Testis (tissue), 5 donors: Measurements from ENCODE around the gene PALM. TPM values are rescaled to one million over a fixed set of nuclear protein-coding genes. Genes with fewer than 3 reads are reported as not detected.

Experiments used
- DNase-seq: peaks from one replicate; pipeline ENCODE4 v3.0.0-alpha.2; 2019
- H3K27ac ChIP-seq, 2 donors: fragments of 200-600 bp; sonication (generic); one replicate each; pipeline ENCODE4 v1.5.1; 2019
- H3K27me3 ChIP-seq: fragments of 200-600 bp; sonication (generic); one replicate; pipeline ENCODE4 v1.5.1; 2019
- H3K36me3 ChIP-seq: fragments of 200-600 bp; sonication (generic); one replicate; pipeline ENCODE4 v1.5.1; 2017; ENCODE audit warnings: low read depth; ENCODE audit errors: missing control alignments
- H3K4me1 ChIP-seq: fragments of 200-600 bp; sonication (generic); one replicate; pipeline ENCODE4 v1.5.1; 2019
- H3K4me3 ChIP-seq, 2 donors: fragments of 200-600 bp; sonication (generic); one replicate each; pipeline ENCODE4 v1.5.1; 2017 to 2019
- H3K9me3 ChIP-seq: fragments of 200-600 bp; sonication (generic); one replicate; pipeline ENCODE4 v1.5.1; 2017
- CTCF ChIP-seq, 3 experiments: fragments of 450-650 bp in 2 of 3; fragments of 200-600 bp in 1 of 3; sonication (generic) in 1 of 3; IDR thresholded peaks; one replicate each; pipeline ENCODE4 v1.5.1; 2016 to 2019; ENCODE audit warnings: antibody characterized with exemption in 3 of 3, mild to moderate bottlenecking in 2 of 3, moderate library complexity in 1 of 3
- POLR2A ChIP-seq: fragments of 450-650 bp; IDR thresholded peaks from one replicate; pipeline ENCODE4 v1.6.1; 2017; ENCODE audit warnings: antibody characterized with exemption, mild to moderate bottlenecking, moderate library complexity
- WGBS, 2 donors: methylation state at CpG; one replicate each; pipeline ENCODE4 v1.1.5; 2018; 5-methylcytosine and 5-hydroxymethylcytosine counted together
- intact Hi-C: fragments of 100-400 bp; cut with DNase I; formaldehyde crosslinking; loops from one replicate; pipeline ENCODE4 v1.15.1; 2023; ENCODE audit warnings: low total_unique reads
- long read RNA-seq, 2 donors: transcript quantifications; one replicate each; lab custom pipeline, GENCODE V29; 2026
- polyA plus RNA-seq: library from polyadenylated mRNA; stranded (reverse); fragments of 350-450 nt; fragmentation: Illumina TruSeq; extraction: RNeasy Lipid Tissue Mini Kit (QIAGEN cat#74804); gene quantifications from one replicate; pipeline ENCODE4 v1.2.3, GENCODE V29; 2014; ENCODE audit warnings: low read depth, low replicate concordance; ENCODE audit not compliant: insufficient read depth
- total RNA-seq, 2 donors: library from RNA; depleted of rRNA; stranded (reverse); fragments of >200 nt; gene quantifications; one replicate each; pipeline ENCODE4 v1.2.3, GENCODE V29; 2016

PALM gene
- 10 to 100 TPM; 35.5 to 47.8 TPM for total RNA-seq
- 46.4 TPM for polyA plus RNA-seq
- long read RNA-seq, donor 1, transcript PALM-202 (9 exons, 2,725 nt) = major isoform, 7 of 10 reads
- long read RNA-seq, donor 1, partial matches to known transcripts = 0 of 10 reads
- long read RNA-seq, donor 1, other reads (novel, unspliced or antisense) = 0 of 10 reads
- long read RNA-seq, donor 2, partial matches to known transcripts = 0 of 8 reads
- long read RNA-seq, donor 2, other reads (novel, unspliced or antisense) = 0 of 8 reads

GRCh38 chr19:708154-709143, at the start of gene PALM:
Gene PALM, plus strand, starts transcription at chr19:708935. Its CDS starts 212 bp downstream, at chr19:709147.
- peak within 1 kb of the TSS; percentile 65 to 77 for H3K4me3 ChIP-seq
- DNase-seq = no peak
- 4 to 16% methylated on average over 6 to 72 of the region's 93 CpGs for WGBS, 2 donors
- H3K36me3 ChIP-seq = no peaks in the 10 kb centered on the region
- intact Hi-C loops = no loop called here
- TF ChIP-seq POLR2A = no peak
- TF ChIP-seq CTCF (IDR thresholded peaks at IDR 0.05) = peak in 1 of 3 experiments; percentile 24
- no peaks in the 10 kb centered on the region for H3K9me3 ChIP-seq
- H3K27ac ChIP-seq = peak within 1 kb of the TSS; percentile 82 to 89
- H3K27me3 ChIP-seq = no peaks in the 10 kb centered on the region
- H3K4me1 ChIP-seq = peaks cover 20% of the 10 kb centered on the region

GRCh38 chr19:660793-661426, 47.8 kb upstream of the PALM start:
- TF ChIP-seq CTCF (IDR thresholded peaks at IDR 0.05) (no peak), POLR2A (no peak)
- Histone ChIP-seq H3K27ac (peak overlapping the region; percentile 68 to 82), H3K4me3 (peak overlapping the region in 1 of 2 donors; percentile 98), H3K9me3 (no peaks in the 10 kb centered on the region), H3K36me3 (no peaks in the 10 kb centered on the region), H3K27me3 (no peaks in the 10 kb centered on the region), H3K4me1 (peaks cover 57% of the 10 kb centered on the region)
- intact Hi-C loops = no loop called here
- no peak for DNase-seq
- WGBS, 2 donors = 38 to 80% methylated on average over 3 to 20 of the region's 20 CpGs

- no peak for DNase-seq
- TF ChIP-seq CTCF (IDR thresholded peaks at IDR 0.05) (no peak), POLR2A (no peak)
- Histone ChIP-seq H3K4me3 (peak overlapping the region; percentile 97 to 98), H3K36me3 (no peaks in the 10 kb centered on the region), H3K27me3 (no peaks in the 10 kb centered on the region), H3K27ac (peak overlapping the region; percentile 68 to 82), H3K9me3 (no peaks in the 10 kb centered on the region), H3K4me1 (peaks cover 57% of the 10 kb centered on the region)
- intact Hi-C loops = no loop called here
- WGBS, 2 donors = 5 to 11% methylated on average over 31 of the region's 31 CpGs
Measured at GRCh38 chr19:661427-662196, 47.1 kb upstream of the PALM start.

GRCh38 chr19:662207-662961, 46.4 kb upstream of the PALM start:
- no peaks in the 10 kb centered on the region for H3K9me3 ChIP-seq
- DNase-seq = peak; percentile 56
- intact Hi-C loops = no loop called here
- H3K4me1 ChIP-seq = peaks cover 54% of the 10 kb centered on the region
- no peaks in the 10 kb centered on the region for H3K27me3 ChIP-seq
- H3K4me3 ChIP-seq = peak overlapping the region; percentile 97 to 98
- 0 to 1% methylated on average over 9 to 47 of the region's 81 CpGs for WGBS, 2 donors
- H3K36me3 ChIP-seq = no peaks in the 10 kb centered on the region
- peak overlapping the region; percentile 68 to 82 for H3K27ac ChIP-seq
- no peak for TF ChIP-seq CTCF (IDR thresholded peaks at IDR 0.05)
- TF ChIP-seq POLR2A = no peak
